ENCODE data around the gene MAPK8IP3.

Gene MAPK8IP3

GRCh38 chr16:1776672-1776955 is 70.6 kb downstream of the MAPK8IP3 start:
- DNase-seq, result no peak

DNA sequence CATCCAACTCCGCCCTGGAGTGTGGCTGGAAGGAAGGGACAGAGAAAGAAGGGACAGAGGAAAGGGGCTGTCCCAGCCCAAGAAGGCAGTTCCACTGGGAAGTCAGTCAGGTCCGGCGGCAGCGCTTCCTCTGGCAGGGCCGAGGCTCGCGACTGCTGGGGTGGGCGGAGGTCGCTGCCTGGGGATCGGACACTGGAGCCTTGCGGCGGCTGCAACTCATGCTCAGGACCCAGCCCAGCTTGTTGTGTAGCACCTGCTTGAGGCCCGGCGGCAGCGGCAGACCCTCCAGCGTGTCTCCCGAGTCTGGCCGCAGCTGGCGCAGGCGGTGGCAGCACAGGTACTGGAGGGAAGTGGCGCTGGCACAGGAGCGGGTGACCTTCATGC is 71.0 kb downstream of the MAPK8IP3 start:
- no peak for DNase-seq

- no peak for DNase-seq
Measured at GRCh38 chr16:1777375-1778199, 71.6 kb downstream of the MAPK8IP3 start.

DNA sequence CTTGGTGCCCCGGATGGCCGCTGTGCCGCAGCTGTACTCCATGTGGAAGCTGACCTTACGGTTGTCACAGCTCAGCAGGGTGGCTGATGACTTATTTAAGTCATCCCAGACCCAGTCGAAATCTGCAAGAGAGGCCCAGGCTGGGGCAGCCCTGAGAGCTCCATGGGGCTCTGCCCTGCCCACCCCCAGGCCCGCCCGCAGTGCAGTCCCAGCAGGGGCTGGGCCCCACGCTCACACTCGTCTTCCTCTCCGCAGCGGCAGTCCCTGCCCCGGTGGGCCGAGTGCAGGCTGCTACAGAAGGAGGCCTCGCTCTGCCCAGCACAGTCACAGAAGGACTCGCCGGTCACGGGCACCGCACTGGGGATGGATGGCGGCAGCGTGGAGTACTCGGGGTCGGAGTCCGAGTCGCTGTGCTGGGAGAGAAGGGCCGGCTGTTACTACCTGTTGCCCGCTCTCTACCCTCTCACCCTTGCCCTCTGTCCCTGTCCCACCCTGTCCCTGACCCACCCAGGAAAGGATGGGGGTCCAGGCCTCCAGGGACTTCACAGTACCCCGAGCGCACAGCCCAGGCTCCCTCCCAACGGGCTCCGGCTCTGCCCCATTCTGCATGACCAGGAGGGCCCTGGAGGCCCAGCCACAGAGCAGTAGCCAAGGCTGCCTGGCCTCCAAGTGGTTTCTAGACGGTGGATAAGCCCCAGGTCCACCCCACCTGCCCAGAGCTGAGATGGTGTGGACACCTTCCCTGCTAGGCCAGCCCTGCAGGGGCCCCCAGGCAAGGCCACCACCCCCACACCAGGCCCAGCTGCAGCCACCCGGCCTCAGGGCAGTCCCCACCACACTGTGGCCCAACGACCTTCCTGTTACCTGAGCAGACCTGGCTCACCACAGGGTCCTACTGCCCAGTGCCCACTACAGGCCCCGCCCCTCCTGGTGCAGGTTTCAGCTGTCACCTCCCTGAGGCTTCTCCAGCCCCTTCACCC is 72.5 kb downstream of the MAPK8IP3 start:
- no peak for DNase-seq

DNA sequence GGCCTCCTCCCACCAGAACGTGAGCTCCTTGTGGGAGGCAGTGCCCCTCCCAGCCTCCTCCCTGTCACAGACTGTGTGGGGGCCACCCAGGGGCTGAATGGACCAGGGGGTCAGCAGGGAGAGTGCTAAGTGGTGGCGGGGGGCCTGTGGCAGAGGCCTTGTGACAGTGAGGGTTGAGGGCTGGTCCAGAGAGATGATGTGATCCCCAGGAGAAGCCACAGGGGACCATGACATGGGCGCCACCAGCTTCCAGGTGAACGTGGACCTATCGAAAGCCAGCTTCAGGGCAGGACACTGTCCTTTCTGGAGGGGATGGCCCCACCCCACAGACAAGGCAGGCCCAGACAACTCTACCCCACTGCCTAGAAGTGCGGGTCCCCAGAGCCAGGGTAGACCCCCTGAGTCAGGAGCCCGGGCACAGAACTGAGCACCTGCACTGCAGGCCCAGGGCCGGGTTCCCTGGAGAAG is 73.3 kb downstream of the MAPK8IP3 start:
- no peak for DNase-seq

GRCh38 chr16:1779741-1780676 is 74.0 kb downstream of the MAPK8IP3 start:
- no peak for DNase-seq

GRCh38 chr16:1780677-1781072 is 74.7 kb downstream of the MAPK8IP3 start:
- DNase-seq, result no peak

DNA sequence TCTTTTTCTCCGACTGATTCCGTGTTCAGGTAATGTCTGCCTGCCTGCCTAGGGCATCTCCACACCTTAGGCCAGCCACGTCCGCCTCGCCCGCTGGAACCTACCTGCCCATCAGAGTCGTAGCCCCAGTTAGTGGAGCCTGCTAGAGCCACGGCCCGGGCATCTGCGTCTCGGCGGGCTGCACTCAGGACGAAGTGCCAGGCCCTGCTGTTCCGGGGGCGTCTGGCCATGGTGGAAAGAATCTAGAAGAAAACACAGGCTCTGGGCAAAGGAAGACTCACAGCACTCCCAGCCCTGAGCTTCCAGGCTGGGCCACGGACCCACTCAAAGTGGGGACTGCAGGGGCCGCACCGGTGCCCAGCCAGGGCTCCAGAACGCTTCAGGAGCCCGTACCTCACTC is 75.3 kb downstream of the MAPK8IP3 start:
- DNase-seq, result no peak

DNA sequence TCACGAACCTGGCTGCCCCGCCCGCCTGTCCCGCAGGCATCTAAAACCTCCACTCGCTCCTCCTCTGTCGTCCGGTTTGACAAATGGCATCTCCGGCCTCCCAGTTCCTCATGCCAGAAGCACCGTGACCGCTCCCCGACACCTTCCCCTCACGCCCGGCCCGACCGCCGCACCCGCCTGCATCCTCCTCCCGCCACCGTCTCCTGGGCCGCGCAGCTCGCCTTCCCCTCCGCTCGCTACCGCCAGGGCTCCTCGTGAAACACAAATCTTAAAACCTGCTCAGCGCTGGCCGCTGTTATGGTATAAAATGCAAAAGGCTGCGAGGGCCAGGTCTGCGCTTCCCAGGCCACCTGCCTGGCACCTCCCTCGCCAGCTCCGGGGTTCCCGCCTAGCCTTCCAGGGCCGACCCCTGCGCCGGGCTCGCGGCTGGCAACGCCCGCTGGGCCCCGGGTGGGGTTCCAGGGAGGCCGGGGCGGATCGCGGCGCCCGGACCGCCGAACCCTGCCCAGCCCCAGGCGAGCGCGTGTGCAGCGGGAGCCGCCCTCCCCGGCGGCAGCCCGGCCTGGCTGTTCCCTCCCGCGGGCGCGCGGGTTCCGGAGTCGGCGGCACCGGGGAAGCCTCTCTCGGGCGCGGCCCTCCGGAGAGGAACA is 75.9 kb downstream of the MAPK8IP3 start:
- DNase-seq, result peak in 1 of 2 experiments; percentile 50

DNA sequence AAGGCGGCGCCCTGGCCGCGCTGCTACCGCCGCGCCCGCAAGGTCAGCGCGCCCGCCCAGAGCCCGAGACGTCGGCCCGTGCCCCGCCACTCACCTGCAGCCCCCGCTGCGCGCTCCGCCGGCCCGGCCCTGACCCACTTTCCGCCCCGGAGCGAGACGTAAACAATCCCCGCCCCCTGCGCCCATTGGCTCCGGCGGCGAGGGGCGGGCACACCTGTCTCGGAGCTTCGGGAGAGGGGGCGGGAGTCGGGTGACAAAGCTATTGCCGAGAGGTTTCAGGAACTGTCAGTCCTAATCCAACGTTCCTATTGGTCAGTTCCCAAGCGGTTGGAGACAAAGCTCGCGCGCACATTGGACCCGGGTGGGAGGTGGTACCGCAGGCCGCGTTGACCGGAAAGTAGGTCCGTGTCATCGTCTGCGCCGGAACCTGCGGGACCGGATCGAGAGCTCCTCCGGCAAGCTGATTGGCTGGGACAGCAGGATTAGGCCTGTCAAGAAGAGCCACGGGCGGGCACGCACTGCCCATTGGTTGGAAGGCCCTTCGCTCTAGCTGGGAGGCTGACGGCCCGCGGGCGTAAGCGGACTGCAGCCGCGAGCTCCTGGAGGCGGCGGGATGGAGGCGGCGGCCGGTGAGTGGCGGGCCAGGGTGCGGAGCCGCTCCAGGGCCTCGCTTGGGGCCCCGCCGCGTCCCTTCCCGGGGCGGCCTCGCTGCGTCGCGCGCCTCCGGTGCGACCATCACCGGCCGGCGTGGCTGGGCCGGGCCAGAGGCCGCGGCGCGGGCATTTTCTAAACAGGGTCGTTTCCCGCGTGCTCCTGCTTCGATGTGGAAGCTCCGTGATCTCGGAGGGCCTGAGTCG is 76.6 kb downstream of the MAPK8IP3 start, which contains the start of the genes NUBP2 and SPSB3:
NUBP2 (plus strand) TSS at position 553 of the 857 bp plus-strand sequence; CDS start at position 614, 61 bp downstream.
SPSB3 (minus strand) TSS at position 164 of the 857 bp plus-strand sequence. CDS start 1,088 bp downstream, outside the sequence.
- peak; percentile 97 to 98 for DNase-seq

- DNase-seq, result no peak
Measured at GRCh38 chr16:1784977-1785845, 79.2 kb downstream of the MAPK8IP3 start.

GRCh38 chr16:1785846-1786170 is 79.8 kb downstream of the MAPK8IP3 start:
- DNase-seq, result no peak

- DNase-seq, result no peak
Measured at GRCh38 chr16:1786242-1787055, 80.5 kb downstream of the MAPK8IP3 start.

DNA sequence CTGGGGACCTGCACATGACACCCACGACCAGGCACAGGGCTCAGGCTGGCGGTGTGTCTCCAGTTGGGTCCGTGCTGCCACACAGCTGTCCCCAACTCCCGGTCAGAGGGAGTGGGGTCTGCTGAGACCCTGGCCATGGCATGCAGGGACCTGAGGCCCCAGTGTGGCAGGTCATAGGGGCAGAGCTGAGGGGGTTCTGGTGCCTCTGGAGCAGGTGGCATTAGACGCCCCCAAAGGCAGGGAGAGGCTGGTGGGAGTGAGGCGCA is 81.0 kb downstream of the MAPK8IP3 start:
- no peak for DNase-seq

GRCh38 chr16:1787322-1788094 is 81.5 kb downstream of the MAPK8IP3 start:
- DNase-seq, result no peak

GRCh38 chr16:1788095-1788707 is 82.2 kb downstream of the MAPK8IP3 start:
- no peak for DNase-seq

DNA sequence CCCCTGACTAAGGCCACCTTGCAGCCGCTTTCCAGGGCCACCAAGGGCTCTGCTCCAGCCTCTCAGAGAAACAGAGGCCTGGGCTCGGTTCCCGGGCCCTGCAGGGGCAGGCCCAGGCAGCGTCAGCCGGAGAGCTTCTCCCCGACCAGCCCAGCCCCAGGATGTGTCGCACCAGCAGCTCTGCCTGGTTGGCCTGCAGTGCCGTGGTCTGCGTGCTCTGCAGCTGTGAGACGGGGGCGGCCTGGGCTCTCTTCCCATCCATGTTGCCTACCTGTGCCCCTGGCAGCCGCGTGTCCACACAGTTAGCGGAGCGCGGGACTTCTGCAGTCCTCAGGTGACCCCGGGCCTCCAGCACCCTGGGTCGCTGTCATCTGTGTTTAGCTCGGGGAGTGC is 82.7 kb downstream of the MAPK8IP3 start:
- no peak for DNase-seq

- no peak for DNase-seq
Measured at GRCh38 chr16:1789643-1790045, 83.6 kb downstream of the MAPK8IP3 start.

Data from activated T-cell treated with anti-CD3 and anti-CD28 coated beads, Interleukin-2, amount 50 U/mL, for 48 hours (primary cell).